HG03521 (cell line): Measurements from ENCODE around the gene DAB2IP.

Experiments used
- ATAC-seq: cut with Tn5 transposase; IDR thresholded peaks from one replicate; pipeline ENCODE4 v1.9.1; 2021; ENCODE audit warnings: mild to moderate bottlenecking, moderate library complexity; ENCODE audit not compliant: unreplicated experiment

The DAB2IP gene

GRCh38 chr9:121757281-121757585, 105.8 kb downstream of the DAB2IP start:
- ATAC-seq, result no peak

- ATAC-seq, result no peak
Observed at GRCh38 chr9:121758693-121759092, 107.3 kb downstream of the DAB2IP start.

- ATAC-seq, result no peak
Observed at GRCh38 chr9:121759996-121760395, 108.6 kb downstream of the DAB2IP start.

- no peak for ATAC-seq
Observed at GRCh38 chr9:121760571-121760970, 109.1 kb downstream of the DAB2IP start.

- no peak for ATAC-seq
Observed at GRCh38 chr9:121763131-121763530, 111.7 kb downstream of the DAB2IP start.

- ATAC-seq, result no peak
Observed at GRCh38 chr9:121763561-121764370, 112.3 kb downstream of the DAB2IP start.

GRCh38 chr9:121764371-121764730, 112.9 kb downstream of the DAB2IP start:
- no peak for ATAC-seq

GRCh38 chr9:121765021-121765950, 113.9 kb downstream of the DAB2IP start:
- ATAC-seq, result no peak

GRCh38 chr9:121766081-121766683, 114.7 kb downstream of the DAB2IP start:
- no peak for ATAC-seq

- no peak for ATAC-seq
Observed at GRCh38 chr9:121767171-121767769, 115.8 kb downstream of the DAB2IP start.

- no peak for ATAC-seq
Observed at GRCh38 chr9:121768416-121769015, 117.1 kb downstream of the DAB2IP start.

GRCh38 chr9:121769939-121770338, 118.5 kb downstream of the DAB2IP start:
- no peak for ATAC-seq

- no peak for ATAC-seq
Observed at GRCh38 chr9:121770415-121771273, 119.2 kb downstream of the DAB2IP start.

GRCh38 chr9:121771418-121771817, 120.0 kb downstream of the DAB2IP start:
- ATAC-seq, result no peak

- ATAC-seq, result no peak
Observed at GRCh38 chr9:121771851-121772599, 120.6 kb downstream of the DAB2IP start.

GRCh38 chr9:121772600-121773285, 121.3 kb downstream of the DAB2IP start:
- ATAC-seq, result no peak

GRCh38 chr9:121773286-121773953, 122.0 kb downstream of the DAB2IP start:
- no peak for ATAC-seq
